Activated naive CD8-positive, alpha-beta T cell (primary cell): ENCODE data around the gene NLGN1.

Experiments used
- H3K27ac Mint-ChIP-seq: one replicate; pipeline ENCODE4 v1.8.0; 2021; ENCODE audit warnings: mixed read lengths
- H3K27me3 Mint-ChIP-seq: one replicate; pipeline ENCODE4 v1.8.0; 2021; ENCODE audit warnings: mixed read lengths
- H3K36me3 Mint-ChIP-seq: one replicate; pipeline ENCODE4 v1.8.0; 2021; ENCODE audit warnings: mixed read lengths
- H3K4me1 Mint-ChIP-seq: one replicate; pipeline ENCODE4 v1.8.0; 2021; ENCODE audit warnings: low read depth, mixed read lengths
- H3K4me3 Mint-ChIP-seq: one replicate; pipeline ENCODE4 v1.8.0; 2021; ENCODE audit warnings: mild to moderate bottlenecking, mixed read lengths
- H3K9me3 Mint-ChIP-seq: one replicate; pipeline ENCODE4 v1.8.0; 2021; ENCODE audit warnings: low read depth, mixed read lengths

The NLGN1 gene

DNA sequence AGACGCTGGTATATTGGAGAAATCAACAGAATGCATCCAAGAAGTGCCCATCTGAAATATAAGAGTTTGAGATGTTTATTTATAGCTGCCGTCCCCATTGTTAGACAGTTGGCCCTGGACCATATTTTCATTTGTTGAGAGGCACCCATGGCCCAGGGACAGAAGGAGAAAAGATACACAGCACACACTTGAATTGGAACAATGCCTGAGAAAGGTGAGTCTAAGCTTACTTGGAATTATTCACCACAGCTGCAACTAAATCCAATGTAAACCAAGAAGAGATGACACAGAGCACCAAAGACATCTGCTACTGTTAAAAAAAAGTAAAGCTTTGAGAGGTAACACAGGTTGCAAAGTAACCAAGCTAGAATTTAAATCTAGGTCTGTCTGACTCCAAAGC, 936.1 kb downstream of the NLGN1 start:
- Mint-ChIP-seq H3K4me1 (no peaks in the 10 kb centered on the region), H3K27me3 (no peaks in the 10 kb centered on the region), H3K36me3 (no peaks in the 10 kb centered on the region), H3K27ac (no peak overlapping the region), H3K9me3 (peaks cover 20% of the 10 kb centered on the region), H3K4me3 (no peak overlapping the region)

GRCh38 chr3:174334111-174334510, 936.6 kb downstream of the NLGN1 start:
- no peaks in the 10 kb centered on the region for H3K36me3 Mint-ChIP-seq

GRCh38 chr3:174335324-174335723, 937.8 kb downstream of the NLGN1 start:
- Mint-ChIP-seq H3K27me3 (no peaks in the 10 kb centered on the region), H3K36me3 (no peaks in the 10 kb centered on the region), H3K27ac (no peak overlapping the region), H3K9me3 (peaks cover 13% of the 10 kb centered on the region), H3K4me1 (no peaks in the 10 kb centered on the region), H3K4me3 (no peak overlapping the region)

More at GRCh38 chr3:174334111-174334510, 936.6 kb downstream of the NLGN1 start:
- Mint-ChIP-seq H3K27ac (no peak overlapping the region), H3K9me3 (peaks cover 17% of the 10 kb centered on the region), H3K4me1 (no peaks in the 10 kb centered on the region), H3K4me3 (no peak overlapping the region), H3K27me3 (no peaks in the 10 kb centered on the region)

DNA sequence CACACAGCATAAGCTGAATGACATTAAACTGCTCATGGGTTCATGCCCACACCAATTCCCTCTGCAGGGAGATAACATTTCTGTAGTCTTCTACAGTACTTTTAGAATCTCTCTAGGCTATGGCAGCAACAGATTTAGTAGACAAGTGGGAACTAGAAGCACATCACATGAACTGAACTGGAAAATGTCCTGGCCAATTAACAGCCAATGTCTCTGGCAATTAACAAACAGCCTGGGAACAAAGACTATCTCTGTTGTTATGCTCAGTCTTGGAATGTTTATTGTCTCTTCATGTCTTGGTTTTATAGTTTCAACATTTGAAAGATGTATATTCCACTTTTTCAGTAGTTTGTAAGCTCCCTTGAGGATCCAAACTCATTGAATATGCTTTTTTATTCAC, 938.4 kb downstream of the NLGN1 start:
- H3K27ac Mint-ChIP-seq = no peak overlapping the region
- no peaks in the 10 kb centered on the region for H3K4me1 Mint-ChIP-seq
- no peaks in the 10 kb centered on the region for H3K36me3 Mint-ChIP-seq
- no peaks in the 10 kb centered on the region for H3K27me3 Mint-ChIP-seq
- H3K9me3 Mint-ChIP-seq = peaks cover 11% of the 10 kb centered on the region
- no peak overlapping the region for H3K4me3 Mint-ChIP-seq
